GM23338 (cell line): Measurements from ENCODE around the gene CHD9NB. TPM values are rescaled to one million over a fixed set of nuclear protein-coding genes. Genes with fewer than 3 reads are reported as not detected.

Experiments used
- ATAC-seq: fragments of 200-7000 bp; cut with Tn5 transposase; 3 replicates; pipeline ENCODE4 v1.9.1; 2020
- DNase-seq: peaks from one replicate; pipeline ENCODE4 v3.0.0-alpha.2; 2015; ENCODE audit warnings: low spot score
- H2AFZ ChIP-seq: fragments of 200-600 bp; sonication (generic); 2 replicates; pipeline ENCODE4 v1.8.0; 2016; ENCODE audit warnings: antibody characterized with exemption, mild to moderate bottlenecking, moderate library complexity
- H3F3A ChIP-seq: fragments of 200-600 bp; sonication (generic); replicated peaks from 2 replicates; pipeline ENCODE4 v1.8.0; 2017; ENCODE audit warnings: antibody characterized with exemption, mixed run types, low read depth
- H3K27ac ChIP-seq: fragments of 200-600 bp; sonication (generic); 2 replicates; pipeline ENCODE4 v1.6.1; 2016; ENCODE audit warnings: low read depth
- H3K27me3 ChIP-seq: fragments of 200-600 bp; sonication (generic); 2 replicates; pipeline ENCODE4 v1.8.0; 2016; ENCODE audit warnings: mild to moderate bottlenecking, mixed run types, moderate library complexity; ENCODE audit not compliant: insufficient read depth
- H3K36me3 ChIP-seq: fragments of 200-600 bp; sonication (generic); 2 replicates; pipeline ENCODE4 v1.8.0; 2016; ENCODE audit warnings: mild to moderate bottlenecking; ENCODE audit not compliant: insufficient read depth
- H3K4me1 ChIP-seq: fragments of 200-600 bp; sonication (generic); 2 replicates; pipeline ENCODE4 v1.8.0; 2016; ENCODE audit warnings: mild to moderate bottlenecking, moderate library complexity; ENCODE audit not compliant: insufficient read depth
- H3K4me2 ChIP-seq: fragments of 200-600 bp; sonication (generic); 2 replicates; pipeline ENCODE4 v1.7.1; 2017; ENCODE audit warnings: mixed run types
- H3K4me3 ChIP-seq: fragments of 200-600 bp; sonication (generic); 2 replicates; pipeline ENCODE4 v1.6.1; 2016; ENCODE audit warnings: mixed run types
- H3K79me2 ChIP-seq: fragments of 200-600 bp; sonication (generic); replicated peaks from 2 replicates; pipeline ENCODE4 v1.8.0; 2017; ENCODE audit warnings: mild to moderate bottlenecking; ENCODE audit not compliant: insufficient read depth
- H3K9me2 ChIP-seq: fragments of 200-600 bp; sonication (generic); 2 replicates; pipeline ENCODE4 v1.8.0; 2017; ENCODE audit not compliant: insufficient read depth
- H4K20me1 ChIP-seq: fragments of 200-600 bp; sonication (generic); replicated peaks from 2 replicates; pipeline ENCODE4 v1.8.0; 2017; ENCODE audit warnings: mild to moderate bottlenecking; ENCODE audit not compliant: insufficient read depth
- H3K27ac Mint-ChIP-seq: 2 replicates; pipeline ENCODE4 v1.8.0; 2020; ENCODE audit warnings: inconsistent platforms, mild to moderate bottlenecking, moderate library complexity, mixed read lengths
- H3K27me3 Mint-ChIP-seq: 3 replicates; pipeline ENCODE4 v1.8.0; 2022; ENCODE audit warnings: low read depth, mild to moderate bottlenecking, moderate library complexity, mixed read lengths, inconsistent platforms; ENCODE audit not compliant: insufficient read depth, poor library complexity
- H3K36me3 Mint-ChIP-seq: 3 replicates; pipeline ENCODE4 v1.8.0; 2021; ENCODE audit warnings: low read depth, mild to moderate bottlenecking, inconsistent platforms, moderate library complexity, mixed read lengths
- H3K4me1 Mint-ChIP-seq: 3 replicates; pipeline ENCODE4 v1.8.0; 2020; ENCODE audit warnings: mild to moderate bottlenecking, inconsistent platforms, mixed read lengths
- H3K4me3 Mint-ChIP-seq: 3 replicates; pipeline ENCODE4 v1.8.0; 2021; ENCODE audit warnings: moderate library complexity, mild to moderate bottlenecking, inconsistent platforms, mixed read lengths
- H3K9me3 Mint-ChIP-seq: 3 replicates; pipeline ENCODE4 v1.8.0; 2020; ENCODE audit warnings: moderate library complexity, mild to moderate bottlenecking, inconsistent platforms, mixed read lengths
- CREB1 ChIP-seq: fragments of 250-450 bp; sonication (Bioruptor Pico); IDR thresholded peaks from 2 replicates; pipeline ENCODE4 v1.5.0; 2020; ENCODE audit warnings: low read depth, mild to moderate bottlenecking, moderate library complexity
- EZH2 ChIP-seq: fragments of 200-600 bp; sonication (generic); IDR thresholded peaks from one replicate; pipeline ENCODE4 v1.8.0; 2017; ENCODE audit warnings: antibody characterized with exemption, mild to moderate bottlenecking, low read depth; ENCODE audit not compliant: unreplicated experiment
- EZH2phosphoT487 ChIP-seq: fragments of 200-600 bp; sonication (generic); IDR thresholded peaks from one replicate; pipeline ENCODE4 v1.8.1; 2018; ENCODE audit warnings: antibody characterized with exemption; ENCODE audit not compliant: unreplicated experiment
- JUNB ChIP-seq: IDR thresholded peaks from one replicate; pipeline ENCODE4 v1.6.1; 2016; ENCODE audit warnings: antibody characterized with exemption; ENCODE audit not compliant: unreplicated experiment
- NANOG ChIP-seq: IDR thresholded peaks from 2 replicates; pipeline ENCODE4 v1.6.1; 2016; ENCODE audit warnings: antibody characterized with exemption, borderline replicate concordance
- POLR2AphosphoS5 ChIP-seq: IDR thresholded peaks from 2 replicates; pipeline ENCODE4 v1.6.1; 2016; ENCODE audit warnings: antibody characterized with exemption, low read depth
- STAT1 ChIP-seq: IDR thresholded peaks from one replicate; pipeline ENCODE4 v1.6.1; 2016; ENCODE audit warnings: antibody characterized with exemption; ENCODE audit not compliant: unreplicated experiment
- ZNF114 ChIP-seq: fragments of 250-450 bp; sonication (Bioruptor Pico); IDR thresholded peaks from 2 replicates; pipeline ENCODE4 v1.5.0; 2020; ENCODE audit warnings: mild to moderate bottlenecking, moderate library complexity
- polyA plus RNA-seq: library from polyadenylated mRNA; unstranded; fragments of >200 nt; fragmentation: Nextera tagmentation; extraction: Ambion mirVana; gene quantifications from 2 replicates; pipeline ENCODE4 v1.2.1, GENCODE V29; 2016
- total RNA-seq: library from RNA; depleted of rRNA; stranded (reverse); fragments of >200 nt; shearing (Covaris generic); gene quantifications from 2 replicates; pipeline ENCODE4 v1.2.3, GENCODE V29; 2014
- TF ChIP-seq, protein P1 (sequence below), 2 experiments: fragments of 200-600 bp in 1 of 2; sonication (generic) in 1 of 2; conservative IDR thresholded peaks; 2 replicates each; pipeline versions ENCODE4 v1.5.1 to v1.6.1; 2016 to 2017; ENCODE audit warnings: antibody characterized with exemption in 2 of 2, low read depth in 2 of 2, mild to moderate bottlenecking in 2 of 2, moderate library complexity in 1 of 2
- TF ChIP-seq, protein P2 (sequence below): IDR thresholded peaks from one replicate; pipeline ENCODE4 v1.6.1; 2018; ENCODE audit warnings: antibody characterized with exemption; ENCODE audit not compliant: unreplicated experiment
- TF ChIP-seq, protein P3 (sequence below): IDR thresholded peaks from 2 replicates; pipeline ENCODE4 v1.6.1; 2016; ENCODE audit warnings: antibody characterized with exemption

Gene CHD9NB
- total and polyA plus RNA-seq, 2 experiments from 2014 or later = 1.7 to 4.2 TPM

DNA sequence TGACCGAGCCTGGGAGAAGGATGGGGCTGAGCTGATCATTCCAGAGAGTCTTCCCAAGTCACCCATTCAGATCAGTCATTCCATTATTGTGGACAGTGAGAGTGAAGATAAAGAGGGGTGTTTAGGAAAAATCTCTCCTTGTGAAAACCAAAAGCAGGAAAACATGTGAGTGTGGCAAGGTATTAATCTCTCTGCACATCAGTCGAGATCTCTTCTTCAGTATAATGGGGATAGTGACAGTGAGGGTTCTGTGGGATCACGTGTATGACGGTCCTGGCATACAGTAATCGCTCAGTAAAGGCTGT is 37.5 kb upstream of the CHD9NB start:
- TF ChIP-seq, protein P1, sequence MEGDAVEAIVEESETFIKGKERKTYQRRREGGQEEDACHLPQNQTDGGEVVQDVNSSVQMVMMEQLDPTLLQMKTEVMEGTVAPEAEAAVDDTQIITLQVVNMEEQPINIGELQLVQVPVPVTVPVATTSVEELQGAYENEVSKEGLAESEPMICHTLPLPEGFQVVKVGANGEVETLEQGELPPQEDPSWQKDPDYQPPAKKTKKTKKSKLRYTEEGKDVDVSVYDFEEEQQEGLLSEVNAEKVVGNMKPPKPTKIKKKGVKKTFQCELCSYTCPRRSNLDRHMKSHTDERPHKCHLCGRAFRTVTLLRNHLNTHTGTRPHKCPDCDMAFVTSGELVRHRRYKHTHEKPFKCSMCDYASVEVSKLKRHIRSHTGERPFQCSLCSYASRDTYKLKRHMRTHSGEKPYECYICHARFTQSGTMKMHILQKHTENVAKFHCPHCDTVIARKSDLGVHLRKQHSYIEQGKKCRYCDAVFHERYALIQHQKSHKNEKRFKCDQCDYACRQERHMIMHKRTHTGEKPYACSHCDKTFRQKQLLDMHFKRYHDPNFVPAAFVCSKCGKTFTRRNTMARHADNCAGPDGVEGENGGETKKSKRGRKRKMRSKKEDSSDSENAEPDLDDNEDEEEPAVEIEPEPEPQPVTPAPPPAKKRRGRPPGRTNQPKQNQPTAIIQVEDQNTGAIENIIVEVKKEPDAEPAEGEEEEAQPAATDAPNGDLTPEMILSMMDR (conservative IDR thresholded peaks at IDR 0.05; ENCODE audit: low read depth in 2 of 2) = no peak
- no peak for TF ChIP-seq NANOG
- TF ChIP-seq, protein P2, sequence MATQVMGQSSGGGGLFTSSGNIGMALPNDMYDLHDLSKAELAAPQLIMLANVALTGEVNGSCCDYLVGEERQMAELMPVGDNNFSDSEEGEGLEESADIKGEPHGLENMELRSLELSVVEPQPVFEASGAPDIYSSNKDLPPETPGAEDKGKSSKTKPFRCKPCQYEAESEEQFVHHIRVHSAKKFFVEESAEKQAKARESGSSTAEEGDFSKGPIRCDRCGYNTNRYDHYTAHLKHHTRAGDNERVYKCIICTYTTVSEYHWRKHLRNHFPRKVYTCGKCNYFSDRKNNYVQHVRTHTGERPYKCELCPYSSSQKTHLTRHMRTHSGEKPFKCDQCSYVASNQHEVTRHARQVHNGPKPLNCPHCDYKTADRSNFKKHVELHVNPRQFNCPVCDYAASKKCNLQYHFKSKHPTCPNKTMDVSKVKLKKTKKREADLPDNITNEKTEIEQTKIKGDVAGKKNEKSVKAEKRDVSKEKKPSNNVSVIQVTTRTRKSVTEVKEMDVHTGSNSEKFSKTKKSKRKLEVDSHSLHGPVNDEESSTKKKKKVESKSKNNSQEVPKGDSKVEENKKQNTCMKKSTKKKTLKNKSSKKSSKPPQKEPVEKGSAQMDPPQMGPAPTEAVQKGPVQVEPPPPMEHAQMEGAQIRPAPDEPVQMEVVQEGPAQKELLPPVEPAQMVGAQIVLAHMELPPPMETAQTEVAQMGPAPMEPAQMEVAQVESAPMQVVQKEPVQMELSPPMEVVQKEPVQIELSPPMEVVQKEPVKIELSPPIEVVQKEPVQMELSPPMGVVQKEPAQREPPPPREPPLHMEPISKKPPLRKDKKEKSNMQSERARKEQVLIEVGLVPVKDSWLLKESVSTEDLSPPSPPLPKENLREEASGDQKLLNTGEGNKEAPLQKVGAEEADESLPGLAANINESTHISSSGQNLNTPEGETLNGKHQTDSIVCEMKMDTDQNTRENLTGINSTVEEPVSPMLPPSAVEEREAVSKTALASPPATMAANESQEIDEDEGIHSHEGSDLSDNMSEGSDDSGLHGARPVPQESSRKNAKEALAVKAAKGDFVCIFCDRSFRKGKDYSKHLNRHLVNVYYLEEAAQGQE = no peak
- TF ChIP-seq STAT1 = no peak
- TF ChIP-seq ZNF114 = no peak
- TF ChIP-seq POLR2AphosphoS5 = no peak
- no peak for TF ChIP-seq EZH2phosphoT487
- no peak for TF ChIP-seq JUNB
- TF ChIP-seq EZH2 = no peak
- TF ChIP-seq CREB1 = no peak
- TF ChIP-seq, protein P3, sequence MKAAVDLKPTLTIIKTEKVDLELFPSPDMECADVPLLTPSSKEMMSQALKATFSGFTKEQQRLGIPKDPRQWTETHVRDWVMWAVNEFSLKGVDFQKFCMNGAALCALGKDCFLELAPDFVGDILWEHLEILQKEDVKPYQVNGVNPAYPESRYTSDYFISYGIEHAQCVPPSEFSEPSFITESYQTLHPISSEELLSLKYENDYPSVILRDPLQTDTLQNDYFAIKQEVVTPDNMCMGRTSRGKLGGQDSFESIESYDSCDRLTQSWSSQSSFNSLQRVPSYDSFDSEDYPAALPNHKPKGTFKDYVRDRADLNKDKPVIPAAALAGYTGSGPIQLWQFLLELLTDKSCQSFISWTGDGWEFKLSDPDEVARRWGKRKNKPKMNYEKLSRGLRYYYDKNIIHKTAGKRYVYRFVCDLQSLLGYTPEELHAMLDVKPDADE = no peak
- Histone ChIP-seq H4K20me1 (no peaks in the 10 kb centered on the region), H3K27ac (peak overlapping the region; percentile 11; the same call in 1 of the 2 replicates), H3K27me3 (no peaks in the 10 kb centered on the region), H2AFZ (no peak overlapping the region), H3K9me2 (no peaks in the 10 kb centered on the region), H3K79me2 (no peaks in the 10 kb centered on the region; the same call in 1 of the 2 replicates), H3K4me3 (no peak overlapping the region), H3K4me2 (peak overlapping the region; percentile 13; the same call in 1 of the 2 replicates), H3K4me1 (peaks cover 60% of the 10 kb centered on the region), H3K36me3 (no peaks in the 10 kb centered on the region), H3F3A (no peaks in the 10 kb centered on the region; the same call in 1 of the 2 replicates)
- no peak for ATAC-seq
- H3K4me1 Mint-ChIP-seq = peaks cover 59% of the 10 kb centered on the region
- no peak overlapping the region; the same call in 1 of the 2 replicates for H3K27ac Mint-ChIP-seq
- DNase-seq = no peak
- peaks cover 3% of the 10 kb centered on the region; the same call in 2 of the 3 replicates for H3K36me3 Mint-ChIP-seq
- peaks cover 8% of the 10 kb centered on the region for H3K27me3 Mint-ChIP-seq
- no peaks in the 10 kb centered on the region for H3K9me3 Mint-ChIP-seq
- H3K4me3 Mint-ChIP-seq = peak overlapping the region; percentile 24; the same call in 1 of the 3 replicates
